ENCODE results near the gene ZNF683. TPM values are rescaled to one million over a fixed set of nuclear protein-coding genes. Genes with fewer than 3 reads are reported as not detected.

ZNF683 gene
- total and polyA plus RNA-seq, 2 experiments from 2014 or later, result not detected

DNA sequence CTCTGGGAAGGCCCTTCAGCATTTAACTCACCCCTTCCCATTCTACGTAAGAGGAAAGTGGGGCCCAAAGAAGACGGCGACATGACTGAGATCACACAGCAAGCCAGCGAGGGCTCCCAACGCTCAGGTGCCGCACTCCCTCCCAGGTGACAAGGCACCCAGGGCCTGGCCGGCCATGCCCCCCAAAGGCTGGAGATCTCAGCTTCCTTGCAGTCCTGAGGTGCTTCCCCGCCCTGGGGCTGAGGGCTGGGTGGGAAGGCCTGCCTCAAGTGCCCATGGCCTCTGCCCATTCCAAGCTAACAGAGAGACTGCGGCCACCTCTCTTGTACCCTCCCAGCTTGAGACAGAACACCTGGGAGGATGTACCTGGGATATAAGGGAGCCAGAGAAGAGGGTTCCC, 17.6 kb downstream of the ZNF683 start:
- ATAC-seq (no peak), DNase-seq (ENCODE audit: low spot score) (no peak)
- Histone ChIP-seq H2AFZ (no peak overlapping the region), H3K27me3 (ENCODE audit: insufficient read depth) (peaks cover 9% of the 10 kb centered on the region; the same call in 1 of the 2 replicates), H3K9me2 (ENCODE audit: insufficient read depth) (no peaks in the 10 kb centered on the region), H3K36me3 (ENCODE audit: insufficient read depth) (no peaks in the 10 kb centered on the region), H3K4me1 (ENCODE audit: insufficient read depth) (peaks cover 22% of the 10 kb centered on the region), H4K20me1 (replicated peaks; ENCODE audit: insufficient read depth) (no peaks in the 10 kb centered on the region), H3K27ac (ENCODE audit: low read depth) (no peak overlapping the region), H3K4me3 (no peak overlapping the region), H3F3A (replicated peaks; ENCODE audit: low read depth) (no peaks in the 10 kb centered on the region; the same call in 1 of the 2 replicates), H3K79me2 (replicated peaks; ENCODE audit: insufficient read depth) (no peaks in the 10 kb centered on the region), H3K4me2 (no peak overlapping the region)
- no peaks in the 10 kb centered on the region for H3K9me3 Mint-ChIP-seq
- H3K4me1 Mint-ChIP-seq, result peaks cover 52% of the 10 kb centered on the region
- TF ChIP-seq, protein P1, sequence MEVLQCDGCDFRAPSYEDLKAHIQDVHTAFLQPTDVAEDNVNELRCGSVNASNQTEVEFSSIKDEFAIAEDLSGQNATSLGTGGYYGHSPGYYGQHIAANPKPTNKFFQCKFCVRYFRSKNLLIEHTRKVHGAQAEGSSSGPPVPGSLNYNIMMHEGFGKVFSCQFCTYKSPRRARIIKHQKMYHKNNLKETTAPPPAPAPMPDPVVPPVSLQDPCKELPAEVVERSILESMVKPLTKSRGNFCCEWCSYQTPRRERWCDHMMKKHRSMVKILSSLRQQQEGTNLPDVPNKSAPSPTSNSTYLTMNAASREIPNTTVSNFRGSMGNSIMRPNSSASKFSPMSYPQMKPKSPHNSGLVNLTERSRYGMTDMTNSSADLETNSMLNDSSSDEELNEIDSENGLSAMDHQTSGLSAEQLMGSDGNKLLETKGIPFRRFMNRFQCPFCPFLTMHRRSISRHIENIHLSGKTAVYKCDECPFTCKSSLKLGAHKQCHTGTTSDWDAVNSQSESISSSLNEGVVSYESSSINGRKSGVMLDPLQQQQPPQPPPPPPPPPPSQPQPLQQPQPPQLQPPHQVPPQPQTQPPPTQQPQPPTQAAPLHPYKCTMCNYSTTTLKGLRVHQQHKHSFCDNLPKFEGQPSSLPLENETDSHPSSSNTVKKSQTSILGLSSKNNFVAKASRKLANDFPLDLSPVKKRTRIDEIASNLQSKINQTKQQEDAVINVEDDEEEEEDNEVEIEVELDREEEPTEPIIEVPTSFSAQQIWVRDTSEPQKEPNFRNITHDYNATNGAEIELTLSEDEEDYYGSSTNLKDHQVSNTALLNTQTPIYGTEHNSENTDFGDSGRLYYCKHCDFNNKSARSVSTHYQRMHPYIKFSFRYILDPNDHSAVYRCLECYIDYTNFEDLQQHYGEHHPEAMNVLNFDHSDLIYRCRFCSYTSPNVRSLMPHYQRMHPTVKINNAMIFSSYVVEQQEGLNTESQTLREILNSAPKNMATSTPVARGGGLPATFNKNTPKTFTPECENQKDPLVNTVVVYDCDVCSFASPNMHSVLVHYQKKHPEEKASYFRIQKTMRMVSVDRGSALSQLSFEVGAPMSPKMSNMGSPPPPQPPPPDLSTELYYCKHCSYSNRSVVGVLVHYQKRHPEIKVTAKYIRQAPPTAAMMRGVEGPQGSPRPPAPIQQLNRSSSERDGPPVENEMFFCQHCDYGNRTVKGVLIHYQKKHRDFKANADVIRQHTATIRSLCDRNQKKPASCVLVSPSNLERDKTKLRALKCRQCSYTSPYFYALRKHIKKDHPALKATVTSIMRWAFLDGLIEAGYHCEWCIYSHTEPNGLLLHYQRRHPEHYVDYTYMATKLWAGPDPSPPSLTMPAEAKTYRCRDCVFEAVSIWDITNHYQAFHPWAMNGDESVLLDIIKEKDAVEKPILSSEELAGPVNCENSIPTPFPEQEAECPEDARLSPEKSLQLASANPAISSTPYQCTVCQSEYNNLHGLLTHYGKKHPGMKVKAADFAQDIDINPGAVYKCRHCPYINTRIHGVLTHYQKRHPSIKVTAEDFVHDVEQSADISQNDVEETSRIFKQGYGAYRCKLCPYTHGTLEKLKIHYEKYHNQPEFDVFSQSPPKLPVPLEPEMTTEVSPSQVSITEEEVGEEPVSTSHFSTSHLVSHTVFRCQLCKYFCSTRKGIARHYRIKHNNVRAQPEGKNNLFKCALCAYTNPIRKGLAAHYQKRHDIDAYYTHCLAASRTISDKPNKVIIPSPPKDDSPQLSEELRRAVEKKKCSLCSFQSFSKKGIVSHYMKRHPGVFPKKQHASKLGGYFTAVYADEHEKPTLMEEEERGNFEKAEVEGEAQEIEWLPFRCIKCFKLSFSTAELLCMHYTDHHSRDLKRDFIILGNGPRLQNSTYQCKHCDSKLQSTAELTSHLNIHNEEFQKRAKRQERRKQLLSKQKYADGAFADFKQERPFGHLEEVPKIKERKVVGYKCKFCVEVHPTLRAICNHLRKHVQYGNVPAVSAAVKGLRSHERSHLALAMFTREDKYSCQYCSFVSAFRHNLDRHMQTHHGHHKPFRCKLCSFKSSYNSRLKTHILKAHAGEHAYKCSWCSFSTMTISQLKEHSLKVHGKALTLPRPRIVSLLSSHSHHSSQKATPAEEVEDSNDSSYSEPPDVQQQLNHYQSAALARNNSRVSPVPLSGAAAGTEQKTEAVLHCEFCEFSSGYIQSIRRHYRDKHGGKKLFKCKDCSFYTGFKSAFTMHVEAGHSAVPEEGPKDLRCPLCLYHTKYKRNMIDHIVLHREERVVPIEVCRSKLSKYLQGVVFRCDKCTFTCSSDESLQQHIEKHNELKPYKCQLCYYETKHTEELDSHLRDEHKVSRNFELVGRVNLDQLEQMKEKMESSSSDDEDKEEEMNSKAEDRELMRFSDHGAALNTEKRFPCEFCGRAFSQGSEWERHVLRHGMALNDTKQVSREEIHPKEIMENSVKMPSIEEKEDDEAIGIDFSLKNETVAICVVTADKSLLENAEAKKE (CRISPR knock-in tag; IDR thresholded peaks at IDR 0.05), result no peak
- TF ChIP-seq JUNB (IDR thresholded peaks at IDR 0.05; ENCODE audit: unreplicated experiment), result no peak
- H3K4me3 Mint-ChIP-seq, result no peak overlapping the region
- H3K27ac Mint-ChIP-seq, result no peak overlapping the region
- peaks cover 27% of the 10 kb centered on the region for H3K27me3 Mint-ChIP-seq (ENCODE audit: insufficient read depth, low read depth, poor library complexity)
- H3K36me3 Mint-ChIP-seq (ENCODE audit: low read depth), result no peaks in the 10 kb centered on the region

DNA sequence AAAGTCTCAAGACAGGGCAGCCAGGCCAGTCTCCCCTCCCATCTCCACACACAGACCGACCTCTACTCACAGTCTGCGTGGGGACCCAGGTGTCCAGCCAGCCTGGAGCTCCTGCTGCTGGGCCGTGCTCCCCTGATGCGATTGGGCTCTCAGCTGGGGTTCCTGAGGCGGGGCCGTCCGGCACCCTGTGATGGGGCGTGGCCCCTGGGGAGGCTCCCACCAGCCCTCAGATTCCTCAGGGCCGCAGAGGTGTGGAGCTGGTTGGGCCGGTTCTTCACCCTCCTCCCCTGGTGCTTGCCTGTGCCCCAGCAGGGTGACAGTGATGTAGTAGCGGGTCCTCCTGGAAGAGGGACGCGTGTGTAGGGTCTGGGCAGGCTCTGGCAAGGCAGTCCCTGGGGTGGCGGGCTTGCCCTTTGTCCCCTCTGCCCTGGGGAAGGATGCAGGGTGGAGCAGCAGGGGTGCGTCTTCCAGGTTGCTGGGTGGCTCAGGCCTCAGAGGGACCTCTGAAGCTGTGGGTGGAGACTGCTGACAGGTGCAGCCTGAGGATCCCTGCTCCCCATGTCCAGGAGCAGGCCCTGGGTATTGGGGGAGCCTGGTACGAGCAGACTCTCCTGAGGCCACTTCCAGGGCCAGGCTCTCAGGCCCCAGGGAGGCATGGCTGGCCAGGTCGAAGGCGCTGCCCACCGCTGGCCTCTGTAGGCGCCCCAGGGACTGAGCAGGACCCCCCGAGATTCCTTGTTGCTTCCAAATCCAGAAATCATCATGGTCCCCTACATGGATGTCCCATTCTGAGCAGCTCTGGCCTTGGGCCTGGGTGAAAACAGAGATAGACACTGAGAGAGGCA, 18.4 kb downstream of the ZNF683 start, which contains the start of gene CRYBG2:
CRYBG2 (minus strand) TSS at position 155 of the 845 bp plus-strand sequence. CDS start 7,473 bp downstream, outside the sequence.
- DNase-seq (ENCODE audit: low spot score) (no peak), ATAC-seq (no peak; the same call in 2 of the 3 replicates)
- H3K36me3 ChIP-seq (ENCODE audit: insufficient read depth), result no peaks in the 10 kb centered on the region
- Mint-ChIP-seq H3K27ac (no peak within 1 kb of the TSS; the same call in 1 of the 2 replicates), H3K4me3 (no peak within 1 kb of the TSS), H3K36me3 (ENCODE audit: low read depth) (no peaks in the 10 kb centered on the region), H3K27me3 (ENCODE audit: insufficient read depth, low read depth, poor library complexity) (peaks cover 26% of the 10 kb centered on the region), H3K9me3 (no peaks in the 10 kb centered on the region), H3K4me1 (peaks cover 51% of the 10 kb centered on the region)
- no peak within 1 kb of the TSS for H3K27ac ChIP-seq (ENCODE audit: low read depth)
- no peaks in the 10 kb centered on the region for H3K79me2 ChIP-seq (replicated peaks; ENCODE audit: insufficient read depth)
- H4K20me1 ChIP-seq (replicated peaks; ENCODE audit: insufficient read depth), result no peaks in the 10 kb centered on the region
- no peak within 1 kb of the TSS for H3K4me2 ChIP-seq
- H3F3A ChIP-seq (replicated peaks; ENCODE audit: low read depth), result no peaks in the 10 kb centered on the region; the same call in 1 of the 2 replicates
- H3K27me3 ChIP-seq (ENCODE audit: insufficient read depth), result peaks cover 4% of the 10 kb centered on the region; the same call in 1 of the 2 replicates
- H2AFZ ChIP-seq, result no peak within 1 kb of the TSS
- H3K4me3 ChIP-seq, result no peak within 1 kb of the TSS
- H3K4me1 ChIP-seq (ENCODE audit: insufficient read depth), result peaks cover 24% of the 10 kb centered on the region
- no peaks in the 10 kb centered on the region for H3K9me2 ChIP-seq (ENCODE audit: insufficient read depth)
- TF ChIP-seq, protein P2, sequence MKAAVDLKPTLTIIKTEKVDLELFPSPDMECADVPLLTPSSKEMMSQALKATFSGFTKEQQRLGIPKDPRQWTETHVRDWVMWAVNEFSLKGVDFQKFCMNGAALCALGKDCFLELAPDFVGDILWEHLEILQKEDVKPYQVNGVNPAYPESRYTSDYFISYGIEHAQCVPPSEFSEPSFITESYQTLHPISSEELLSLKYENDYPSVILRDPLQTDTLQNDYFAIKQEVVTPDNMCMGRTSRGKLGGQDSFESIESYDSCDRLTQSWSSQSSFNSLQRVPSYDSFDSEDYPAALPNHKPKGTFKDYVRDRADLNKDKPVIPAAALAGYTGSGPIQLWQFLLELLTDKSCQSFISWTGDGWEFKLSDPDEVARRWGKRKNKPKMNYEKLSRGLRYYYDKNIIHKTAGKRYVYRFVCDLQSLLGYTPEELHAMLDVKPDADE (IDR thresholded peaks at IDR 0.05), result no peak
- no peak for TF ChIP-seq JUNB (IDR thresholded peaks at IDR 0.05; ENCODE audit: unreplicated experiment)
- no peak for TF ChIP-seq STAT1 (IDR thresholded peaks at IDR 0.05; ENCODE audit: unreplicated experiment)
- TF ChIP-seq ZNF114 (CRISPR knock-in tag; IDR thresholded peaks at IDR 0.05), result no peak
- TF ChIP-seq, protein P3, sequence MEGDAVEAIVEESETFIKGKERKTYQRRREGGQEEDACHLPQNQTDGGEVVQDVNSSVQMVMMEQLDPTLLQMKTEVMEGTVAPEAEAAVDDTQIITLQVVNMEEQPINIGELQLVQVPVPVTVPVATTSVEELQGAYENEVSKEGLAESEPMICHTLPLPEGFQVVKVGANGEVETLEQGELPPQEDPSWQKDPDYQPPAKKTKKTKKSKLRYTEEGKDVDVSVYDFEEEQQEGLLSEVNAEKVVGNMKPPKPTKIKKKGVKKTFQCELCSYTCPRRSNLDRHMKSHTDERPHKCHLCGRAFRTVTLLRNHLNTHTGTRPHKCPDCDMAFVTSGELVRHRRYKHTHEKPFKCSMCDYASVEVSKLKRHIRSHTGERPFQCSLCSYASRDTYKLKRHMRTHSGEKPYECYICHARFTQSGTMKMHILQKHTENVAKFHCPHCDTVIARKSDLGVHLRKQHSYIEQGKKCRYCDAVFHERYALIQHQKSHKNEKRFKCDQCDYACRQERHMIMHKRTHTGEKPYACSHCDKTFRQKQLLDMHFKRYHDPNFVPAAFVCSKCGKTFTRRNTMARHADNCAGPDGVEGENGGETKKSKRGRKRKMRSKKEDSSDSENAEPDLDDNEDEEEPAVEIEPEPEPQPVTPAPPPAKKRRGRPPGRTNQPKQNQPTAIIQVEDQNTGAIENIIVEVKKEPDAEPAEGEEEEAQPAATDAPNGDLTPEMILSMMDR (conservative IDR thresholded peaks at IDR 0.05; ENCODE audit: low read depth in 2 of 2), result no peak
- TF ChIP-seq EZH2phosphoT487 (IDR thresholded peaks at IDR 0.05; ENCODE audit: unreplicated experiment), result no peak
- no peak for TF ChIP-seq NANOG (IDR thresholded peaks at IDR 0.05; ENCODE audit: borderline replicate concordance)
- TF ChIP-seq EZH2 (IDR thresholded peaks at IDR 0.05; ENCODE audit: low read depth, unreplicated experiment), result no peak
- no peak for TF ChIP-seq POLR2AphosphoS5 (IDR thresholded peaks at IDR 0.05; ENCODE audit: low read depth)
- TF ChIP-seq CREB1 (CRISPR knock-in tag; IDR thresholded peaks at IDR 0.05; ENCODE audit: low read depth), result no peak
